ENCODE results near the gene PPM1D. TPM values are rescaled to one million over a fixed set of nuclear protein-coding genes. Genes with fewer than 3 reads are reported as not detected.
A peak's percentile ranks its signal among the peaks of the same experiment; 100 is the strongest.

The PPM1D gene
- total and polyA plus RNA-seq, 2 of the 13 experiments (the other 11 are each of a cell fraction or from before 2014, with no cell fraction given) = 8.0 to 26.2 TPM

- TF ChIP-seq HOXA3 (CRISPR knock-in tag; IDR thresholded peaks at IDR 0.05) = peak; percentile 49
- no peak for TF ChIP-seq TRIM24 (CRISPR knock-in tag; IDR thresholded peaks at IDR 0.05)
- TF ChIP-seq ZC3H13 (CRISPR knock-in tag; IDR thresholded peaks at IDR 0.05) = 0 out of 2 replicates have a peak, but pooled peaks have one; percentile 8
- TF ChIP-seq POLR2G (IDR thresholded peaks at IDR 0.05; ENCODE audit: low read depth, low read length) = peak; percentile 89
- TF ChIP-seq ZNF703 (CRISPR knock-in tag; IDR thresholded peaks at IDR 0.05; ENCODE audit: borderline replicate concordance) = no peak
- peak; percentile 76; the same call in 1 of the 2 replicates for TF ChIP-seq DMAP1 (CRISPR knock-in tag; IDR thresholded peaks at IDR 0.05)
- peak; percentile 97 for TF ChIP-seq KMT2B (CRISPR knock-in tag; IDR thresholded peaks at IDR 0.05)
- no peak for TF ChIP-seq ZNF850 (CRISPR knock-in tag; conservative IDR thresholded peaks at IDR 0.05)
- peak; percentile 64 for TF ChIP-seq IRF9 (CRISPR knock-in tag; IDR thresholded peaks at IDR 0.05; ENCODE audit: borderline replicate concordance)
- peak; percentile 84 for TF ChIP-seq E2F1 (CRISPR knock-in tag; IDR thresholded peaks at IDR 0.05)
- TF ChIP-seq FUBP1 (CRISPR knock-in tag; IDR thresholded peaks at IDR 0.05; ENCODE audit: borderline replicate concordance) = no peak
- no peak for TF ChIP-seq ZBTB21 (CRISPR knock-in tag; IDR thresholded peaks at IDR 0.05)
- peak; percentile 92 for TF ChIP-seq ZNF639 (CRISPR knock-in tag; conservative IDR thresholded peaks at IDR 0.05)
- TF ChIP-seq RXRB (CRISPR knock-in tag; IDR thresholded peaks at IDR 0.05; ENCODE audit: borderline replicate concordance) = peak; percentile 55; the same call in 1 of the 2 replicates
- peak; percentile 71; the same call in 1 of the 2 replicates for TF ChIP-seq HIVEP1 (CRISPR knock-in tag; IDR thresholded peaks at IDR 0.05)
- peak; percentile 54 for TF ChIP-seq ARID5B (CRISPR knock-in tag; IDR thresholded peaks at IDR 0.05)
- peak; percentile 64 for TF ChIP-seq POGK (CRISPR knock-in tag; conservative IDR thresholded peaks at IDR 0.05)
Observed at GRCh38 chr17:60677308-60678117, 77.5 kb downstream of the PPM1D start, which contains the start of gene BCAS3 (continued).

Measured in HepG2 (cell line).